A673 (cell line): ENCODE results near the gene SPSB1. TPM values are rescaled to one million over a fixed set of nuclear protein-coding genes. Genes with fewer than 3 reads are reported as not detected.
A peak's percentile ranks its signal among the peaks of the same experiment; 100 is the strongest.

Source experiments
- BruUV-seq: library from RNA; stranded (reverse); fragments of 400-500 nt; replicated peaks from 2 replicates; lab custom pipeline; 2021; lab: Mats Ljungman, UMichigan
- CTCF ChIA-PET: fragments of 300-600 bp; sonication (Branson Sonifier 250); formaldehyde crosslinking; loops from one replicate; lab custom pipeline; 2022; ENCODE audit warnings: antibody characterized with exemption; lab: Charles Lee
- POLR2A ChIA-PET: fragments of 300-600 bp; sonication (Branson Sonifier 250); formaldehyde crosslinking; loops from one replicate; lab custom pipeline; 2022; ENCODE audit warnings: antibody characterized with exemption; ENCODE audit not compliant: low non-redundant PET; lab: Charles Lee
- DNase-seq: peaks from one replicate; pipeline ENCODE4 v3.0.0-alpha.2; 2015; ENCODE audit warnings: low spot score
- H3K27ac ChIP-seq: fragments of 200-600 bp; sonication (generic); 2 replicates; pipeline ENCODE4 v1.5.1; 2016; ENCODE audit warnings: mixed run types, low read depth, mild to moderate bottlenecking, mixed read lengths, antibody characterized with exemption, low read length; ENCODE audit not compliant: poor library complexity, severe bottlenecking
- H3K27me3 ChIP-seq: fragments of 200-600 bp; sonication (generic); replicated peaks from 2 replicates; pipeline ENCODE4 v1.6.1; 2017; ENCODE audit warnings: mixed run types, low read depth, mild to moderate bottlenecking, mixed read lengths, antibody characterized with exemption, low read length; ENCODE audit not compliant: insufficient read depth, poor library complexity
- H3K36me3 ChIP-seq: fragments of 200-600 bp; sonication (generic); 2 replicates; pipeline ENCODE4 v1.6.1; 2016; ENCODE audit warnings: mixed run types, mild to moderate bottlenecking, mixed read lengths, antibody characterized with exemption, low read length; ENCODE audit not compliant: insufficient read depth, poor library complexity, severe bottlenecking
- H3K4me1 ChIP-seq: fragments of 200-600 bp; sonication (generic); 2 replicates; pipeline ENCODE4 v1.6.1; 2017; ENCODE audit warnings: mixed run types, mild to moderate bottlenecking, mixed read lengths, antibody characterized with exemption, low read length; ENCODE audit not compliant: insufficient read depth, poor library complexity, severe bottlenecking
- H3K4me3 ChIP-seq: fragments of 200-600 bp; sonication (generic); 2 replicates; pipeline ENCODE4 v1.5.1; 2016; ENCODE audit warnings: low read depth, mixed run types, mild to moderate bottlenecking, mixed read lengths, low read length; ENCODE audit not compliant: poor library complexity, severe bottlenecking
- H3K9me3 ChIP-seq: fragments of 200-600 bp; sonication (generic); 2 replicates; pipeline ENCODE4 v1.6.1; 2016; ENCODE audit warnings: mixed run types, low read depth, mild to moderate bottlenecking, mixed read lengths, antibody characterized with exemption, low read length; ENCODE audit not compliant: poor library complexity, severe bottlenecking
- EZH2 ChIP-seq: fragments of 200-600 bp; sonication (generic); IDR thresholded peaks from 2 replicates; pipeline ENCODE4 v1.6.1; 2017; ENCODE audit warnings: borderline replicate concordance, low read depth, mild to moderate bottlenecking, mixed read lengths, antibody characterized with exemption, low read length; ENCODE audit not compliant: poor library complexity, severe bottlenecking
- intact Hi-C: fragments of 100-400 bp; cut with micrococcal nuclease; formaldehyde crosslinking; loops from one replicate; pipeline ENCODE4 v1.10.0; 2022; ENCODE audit not compliant: unreplicated experiment
- total RNA-seq: library from RNA; stranded (reverse); gene quantifications from 2 replicates; pipeline ENCODE4 v1.2.3, GENCODE V29; 2021
- TF ChIP-seq, protein P1 (sequence below): fragments of 300-800, 200-600 bp; sonication (generic); conservative IDR thresholded peaks from 2 replicates; pipeline ENCODE4 v1.5.1; 2017; ENCODE audit warnings: low read depth, mild to moderate bottlenecking, antibody characterized with exemption, low read length, moderate library complexity, mixed read lengths

The SPSB1 gene
- total RNA-seq, 1 experiment from 2014 or later: 11.8 TPM

DNA sequence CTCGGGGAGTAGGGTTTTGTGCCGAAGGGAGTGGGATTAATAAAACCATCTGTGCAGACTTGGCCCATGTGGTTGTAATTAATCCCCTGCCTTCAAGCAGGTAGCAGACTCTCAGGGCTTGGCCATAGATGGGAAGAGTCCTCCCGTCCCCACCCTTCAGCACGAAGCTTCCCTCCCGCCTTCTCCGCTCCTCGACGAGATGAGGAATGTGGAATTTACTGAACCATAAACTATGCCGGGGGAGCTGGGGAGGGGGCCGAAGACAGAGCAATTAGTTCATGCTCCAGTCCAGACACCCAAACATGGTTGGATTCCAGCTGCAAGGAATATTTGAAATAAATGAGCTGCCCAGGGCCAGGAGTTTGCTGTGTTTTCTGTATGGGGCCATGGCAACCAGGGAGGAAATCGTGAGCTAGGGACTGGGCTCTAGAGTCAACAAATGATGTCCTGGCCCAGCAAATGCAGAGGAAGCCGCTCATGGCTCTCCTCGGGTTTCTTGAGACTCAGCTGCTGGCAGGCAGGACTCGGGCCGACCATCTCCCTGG is 78.8 kb downstream of the SPSB1 start:
- POLR2A ChIA-PET: no interaction called here
- TF ChIP-seq, protein P1, sequence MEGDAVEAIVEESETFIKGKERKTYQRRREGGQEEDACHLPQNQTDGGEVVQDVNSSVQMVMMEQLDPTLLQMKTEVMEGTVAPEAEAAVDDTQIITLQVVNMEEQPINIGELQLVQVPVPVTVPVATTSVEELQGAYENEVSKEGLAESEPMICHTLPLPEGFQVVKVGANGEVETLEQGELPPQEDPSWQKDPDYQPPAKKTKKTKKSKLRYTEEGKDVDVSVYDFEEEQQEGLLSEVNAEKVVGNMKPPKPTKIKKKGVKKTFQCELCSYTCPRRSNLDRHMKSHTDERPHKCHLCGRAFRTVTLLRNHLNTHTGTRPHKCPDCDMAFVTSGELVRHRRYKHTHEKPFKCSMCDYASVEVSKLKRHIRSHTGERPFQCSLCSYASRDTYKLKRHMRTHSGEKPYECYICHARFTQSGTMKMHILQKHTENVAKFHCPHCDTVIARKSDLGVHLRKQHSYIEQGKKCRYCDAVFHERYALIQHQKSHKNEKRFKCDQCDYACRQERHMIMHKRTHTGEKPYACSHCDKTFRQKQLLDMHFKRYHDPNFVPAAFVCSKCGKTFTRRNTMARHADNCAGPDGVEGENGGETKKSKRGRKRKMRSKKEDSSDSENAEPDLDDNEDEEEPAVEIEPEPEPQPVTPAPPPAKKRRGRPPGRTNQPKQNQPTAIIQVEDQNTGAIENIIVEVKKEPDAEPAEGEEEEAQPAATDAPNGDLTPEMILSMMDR: no peak
- TF ChIP-seq EZH2: no peak
- BruUV-seq: no TSS peak
- CTCF ChIA-PET: no interaction called here
- no peaks in the 10 kb centered on the region for H3K36me3 ChIP-seq
- no peaks in the 10 kb centered on the region for H3K27me3 ChIP-seq
- no peak overlapping the region for H3K4me3 ChIP-seq
- no peaks in the 10 kb centered on the region for H3K4me1 ChIP-seq
- no peak for DNase-seq
- H3K9me3 ChIP-seq: no peaks in the 10 kb centered on the region
- intact Hi-C loops: no loop called here
- H3K27ac ChIP-seq: no peak overlapping the region

- intact Hi-C loops: no loop called here
- Histone ChIP-seq H3K36me3 (no peaks in the 10 kb centered on the region), H3K9me3 (no peaks in the 10 kb centered on the region), H3K27me3 (no peaks in the 10 kb centered on the region), H3K4me3 (no peak overlapping the region), H3K4me1 (no peaks in the 10 kb centered on the region), H3K27ac (no peak overlapping the region)
- ChIA-PET POLR2A (no interaction called here), CTCF (interaction anchor here (0.7 kb wide), 1 partner anchor 383 kb away, joined by 3 read pairs; no protein-coding TSS in a partner anchor)
- no peak for DNase-seq
- TF ChIP-seq, protein P1: no peak
- no peak for TF ChIP-seq EZH2
- BruUV-seq: no TSS peak
These were observed 79.3 kb downstream of the SPSB1 start for GRCh38 chr1:9371951-9372350.

DNA sequence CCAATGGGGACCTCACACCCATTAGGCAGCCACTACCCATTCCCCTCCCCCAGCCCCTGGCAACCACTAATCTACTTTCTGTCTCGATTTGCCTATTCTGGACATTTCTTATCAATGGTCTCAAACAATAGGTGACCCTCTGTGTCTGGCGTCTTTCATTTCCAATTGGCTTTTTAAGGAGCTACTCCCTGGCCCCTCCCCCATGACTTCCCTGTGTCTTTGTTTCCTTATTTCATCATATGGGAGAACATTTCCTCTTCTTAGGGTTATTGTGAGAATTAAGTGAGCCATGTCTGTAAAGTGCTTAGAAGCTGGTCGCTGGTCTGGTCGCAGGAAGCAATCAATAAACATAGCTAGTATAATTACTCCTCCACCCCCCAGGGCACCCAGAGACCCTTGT is 80.9 kb downstream of the SPSB1 start:
- Histone ChIP-seq H3K27me3 (no peaks in the 10 kb centered on the region), H3K9me3 (no peaks in the 10 kb centered on the region), H3K4me3 (no peak overlapping the region), H3K4me1 (no peaks in the 10 kb centered on the region), H3K36me3 (no peaks in the 10 kb centered on the region), H3K27ac (no peak overlapping the region)
- intact Hi-C loops: no loop called here
- peak; percentile 12 for DNase-seq
- BruUV-seq: no TSS peak
- ChIA-PET POLR2A (no interaction called here), CTCF (no interaction called here)
- TF ChIP-seq EZH2: no peak
- TF ChIP-seq, protein P1: no peak
